H9 (cell line): ENCODE data around the gene CDK6. TPM values are rescaled to one million over a fixed set of nuclear protein-coding genes. Genes with fewer than 3 reads are reported as not detected.

Source experiments
- DNase-seq: peaks from one replicate; pipeline ENCODE4 v3.0.0-alpha.2; 2017
- H2AFZ ChIP-seq: one replicate; pipeline ENCODE4 v1.6.1; 2013; ENCODE audit warnings: mild to moderate bottlenecking, low read length, control low read depth, moderate library complexity
- H2AK5ac ChIP-seq: 2 replicates; pipeline ENCODE4 v1.6.1; 2013; ENCODE audit warnings: low read length, control low read depth, mixed read lengths; ENCODE audit not compliant: insufficient read length
- H2BK120ac ChIP-seq: one replicate; pipeline ENCODE4 v1.6.1; 2013; ENCODE audit warnings: low read depth, mild to moderate bottlenecking, low read length, control low read depth, inconsistent platforms; ENCODE audit not compliant: poor library complexity, severe bottlenecking
- H2BK12ac ChIP-seq: 2 replicates; pipeline ENCODE4 v1.6.1; 2013; ENCODE audit warnings: low read length, control low read depth, mixed read lengths, low read depth; ENCODE audit not compliant: insufficient read length
- H2BK15ac ChIP-seq: 2 replicates; pipeline ENCODE4 v1.6.1; 2013; ENCODE audit warnings: low read depth, low read length, control low read depth
- H2BK20ac ChIP-seq: one replicate; pipeline ENCODE4 v1.6.1; 2013; ENCODE audit warnings: low read depth, mild to moderate bottlenecking, low read length, control low read depth, inconsistent platforms; ENCODE audit not compliant: poor library complexity, severe bottlenecking
- H2BK5ac ChIP-seq: 2 replicates; pipeline ENCODE4 v1.6.1; 2013; ENCODE audit warnings: low read length, control low read depth, mixed read lengths; ENCODE audit not compliant: insufficient read length
- H3K14ac ChIP-seq: 2 replicates; pipeline ENCODE4 v1.6.1; 2013; ENCODE audit warnings: low read length, control low read depth; ENCODE audit not compliant: insufficient read depth
- H3K18ac ChIP-seq: 2 replicates; pipeline ENCODE4 v1.6.1; 2013; ENCODE audit warnings: low read depth, mild to moderate bottlenecking, mixed read lengths, low read length, control low read depth; ENCODE audit not compliant: insufficient read length
- H3K23ac ChIP-seq: 2 replicates; pipeline ENCODE4 v1.6.1; 2013; ENCODE audit warnings: low read length, control low read depth, mixed read lengths, low read depth; ENCODE audit not compliant: insufficient read length
- H3K23me2 ChIP-seq: 2 replicates; pipeline ENCODE4 v1.6.1; 2013; ENCODE audit warnings: low read depth, mild to moderate bottlenecking, mixed read lengths, low read length, control low read depth; ENCODE audit not compliant: insufficient read length, poor library complexity, severe bottlenecking
- H3K27ac ChIP-seq: 2 replicates; pipeline ENCODE4 v1.5.1; 2013; ENCODE audit warnings: low read length, control low read depth, mixed read lengths, low read depth; ENCODE audit not compliant: insufficient read length
- H3K27me3 ChIP-seq: 2 replicates; pipeline ENCODE4 v1.6.1; 2013; ENCODE audit warnings: low read length, control low read depth, inconsistent platforms; ENCODE audit not compliant: insufficient read depth
- H3K4ac ChIP-seq: 2 replicates; pipeline ENCODE4 v1.6.1; 2013; ENCODE audit warnings: low read depth, mild to moderate bottlenecking, control low read depth, inconsistent platforms, low read length, moderate library complexity
- H3K4me1 ChIP-seq: 2 replicates; pipeline ENCODE4 v1.6.1; 2013; ENCODE audit warnings: low read length, control low read depth, inconsistent platforms; ENCODE audit not compliant: insufficient read depth
- H3K4me2 ChIP-seq: 2 replicates; pipeline ENCODE4 v1.6.1; 2013; ENCODE audit warnings: low read length, control low read depth, mixed read lengths; ENCODE audit not compliant: insufficient read length, insufficient read depth
- H3K56ac ChIP-seq: 2 replicates; pipeline ENCODE4 v1.6.1; 2013; ENCODE audit warnings: low read depth, mild to moderate bottlenecking, mixed read lengths, low read length, control low read depth; ENCODE audit not compliant: insufficient read length
- H3K79me1 ChIP-seq: 2 replicates; pipeline ENCODE4 v1.6.1; 2013; ENCODE audit warnings: low read depth, mild to moderate bottlenecking, moderate library complexity, low read length, control low read depth, inconsistent platforms; ENCODE audit not compliant: insufficient read depth, poor library complexity, severe bottlenecking
- H3K79me2 ChIP-seq: 2 replicates; pipeline ENCODE4 v1.6.1; 2013; ENCODE audit warnings: low read length, control low read depth, inconsistent platforms; ENCODE audit not compliant: insufficient read depth
- H3K9ac ChIP-seq: 2 replicates; pipeline ENCODE4 v1.6.1; 2013; ENCODE audit warnings: low read length, control low read depth, mixed read lengths; ENCODE audit not compliant: insufficient read length; ENCODE audit errors: extremely low read depth
- H3K9me3 ChIP-seq: one replicate; pipeline ENCODE4 v1.6.1; 2013; ENCODE audit warnings: low read depth, low read length, inconsistent platforms; ENCODE audit not compliant: control insufficient read depth
- H3T11ph ChIP-seq: one replicate; pipeline ENCODE4 v1.6.1; 2013; ENCODE audit warnings: mild to moderate bottlenecking, low read length, control low read depth, inconsistent platforms
- H4K20me1 ChIP-seq: one replicate; pipeline ENCODE4 v1.6.1; 2013; ENCODE audit not compliant: control insufficient read depth, insufficient read length, insufficient read depth
- H4K5ac ChIP-seq: 2 replicates; pipeline ENCODE4 v1.6.1; 2013; ENCODE audit warnings: low read depth, mild to moderate bottlenecking, mixed read lengths, low read length, control low read depth; ENCODE audit not compliant: insufficient read length
- H4K8ac ChIP-seq: replicated peaks from 2 replicates; pipeline ENCODE4 v1.6.1; 2013; ENCODE audit warnings: low read length, control low read depth, mixed read lengths, low read depth; ENCODE audit not compliant: insufficient read length
- H4K91ac ChIP-seq: 2 replicates; pipeline ENCODE4 v1.6.1; 2013; ENCODE audit warnings: low read depth, mild to moderate bottlenecking, moderate library complexity, mixed read lengths, low read length, control low read depth; ENCODE audit not compliant: insufficient read length
- H3K27ac Mint-ChIP-seq, 3 experiments: 2 replicates in 2 of 3; 3 replicates in 1 of 3; pipeline ENCODE4 v1.8.0; 2020 to 2021; ENCODE audit warnings: mixed read lengths in 3 of 3, mild to moderate bottlenecking in 1 of 3, moderate library complexity in 1 of 3
- H3K27me3 Mint-ChIP-seq: 2 replicates; pipeline ENCODE4 v1.8.0; 2021; ENCODE audit warnings: low read depth, mild to moderate bottlenecking, moderate library complexity, mixed read lengths
- H3K36me3 Mint-ChIP-seq, 3 experiments: 2 replicates in 2 of 3; 3 replicates in 1 of 3; pipeline ENCODE4 v1.8.0; 2020 to 2021; ENCODE audit warnings: low read depth in 3 of 3, mixed read lengths in 3 of 3; ENCODE audit not compliant: insufficient read depth in 1 of 3
- H3K4me1 Mint-ChIP-seq, 2 experiments: 2 replicates each; pipeline ENCODE4 v1.8.0; 2020; ENCODE audit warnings: mixed read lengths in 2 of 2
- H3K4me3 Mint-ChIP-seq, 2 experiments: 2 replicates in 1 of 2; 3 replicates in 1 of 2; pipeline ENCODE4 v1.8.0; 2020 to 2021; ENCODE audit warnings: mild to moderate bottlenecking in 2 of 2, mixed read lengths in 2 of 2, moderate library complexity in 1 of 2
- H3K9me3 Mint-ChIP-seq, 2 experiments: 2 replicates in 1 of 2; 3 replicates in 1 of 2; pipeline ENCODE4 v1.8.0; 2020; ENCODE audit warnings: mild to moderate bottlenecking in 2 of 2, mixed read lengths in 2 of 2, moderate library complexity in 1 of 2
- WGBS: extraction: QIAGEN DNeasy Blood & Tissue Kit; methylation state at CpG from one replicate; pipeline ENCODE4 v1.1.7; 2013; ENCODE audit warnings: missing lambda C conversion rate, low lambda C conversion rate, mixed read lengths; ENCODE audit not compliant: insufficient read length; ENCODE audit errors: extremely low coverage; 5-methylcytosine and 5-hydroxymethylcytosine counted together
- total RNA-seq: library from RNA; stranded (reverse); gene quantifications from 2 replicates; pipeline ENCODE4 v1.2.1, GENCODE V29; 2021
- TF ChIP-seq, protein P1 (sequence below): fragments of 200-600 bp; sonication (generic); conservative IDR thresholded peaks from 3 replicates; pipeline ENCODE4 v1.8.0; 2021; ENCODE audit warnings: antibody characterized with exemption, mild to moderate bottlenecking

Gene CDK6
- total RNA-seq, 1 experiment from 2014 or later: 30.0 TPM

DNA sequence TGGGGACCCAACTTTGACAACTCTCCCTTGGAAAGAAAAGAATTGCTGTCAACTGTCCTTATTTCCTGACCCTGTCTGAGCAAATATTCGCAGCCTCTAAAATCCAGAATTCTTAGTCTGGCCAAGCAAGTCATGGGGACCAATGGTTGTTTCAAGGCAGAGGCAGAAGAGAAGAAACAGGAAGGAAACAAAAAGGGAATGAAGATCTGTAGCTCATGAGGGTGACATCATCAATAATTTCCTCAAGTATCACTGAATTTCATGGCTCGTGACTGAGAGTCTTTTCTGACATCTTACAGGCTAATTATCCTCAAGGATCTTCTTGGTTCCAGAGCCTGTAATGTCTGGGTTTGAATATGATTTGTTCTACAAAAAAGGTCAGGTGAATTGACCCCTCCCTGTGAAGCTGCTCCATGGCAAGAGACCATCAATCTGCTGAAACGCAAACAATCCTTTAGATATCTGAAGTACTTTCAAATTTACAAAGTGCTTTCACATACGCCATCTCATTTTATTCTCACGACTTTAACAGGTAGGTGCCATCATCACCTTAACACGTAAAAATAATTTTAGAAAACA is 5.8 kb downstream of the CDK6 start:
- Mint-ChIP-seq H3K27me3 (peaks cover 6% of the 10 kb centered on the region), H3K27ac (no peak overlapping the region), H3K4me3 (peak overlapping the region in 1 of 2 experiments; percentile 90; a peak in 2 of 5 replicates), H3K9me3 (no peaks in the 10 kb centered on the region; a peak in 2 of 5 replicates), H3K4me1 (peaks cover 57 to 61% of the 10 kb centered on the region in 2 experiments), H3K36me3 (peaks cover 0 to 2% (median 1%) of the 10 kb centered on the region in 3 experiments; a peak in 2 of 7 replicates)
- H4K8ac ChIP-seq: no peak overlapping the region
- no CpG with 5 or more reads among the region's 6 CpGs for WGBS
- H2BK120ac ChIP-seq: no peak overlapping the region
- no peaks in the 10 kb centered on the region; the same call in 1 of the 2 replicates for H3K27me3 ChIP-seq
- H2BK12ac ChIP-seq: no peak overlapping the region
- H2BK20ac ChIP-seq: no peak overlapping the region
- no peak overlapping the region for H3K4ac ChIP-seq
- H3K9me3 ChIP-seq: no peaks in the 10 kb centered on the region
- peaks cover 4% of the 10 kb centered on the region; the same call in 1 of the 2 replicates for H3K4me1 ChIP-seq
- no peak for DNase-seq
- no peak overlapping the region for H3K9ac ChIP-seq
- H4K91ac ChIP-seq: no peak overlapping the region
- H2BK15ac ChIP-seq: no peak overlapping the region
- no peak overlapping the region for H3K23ac ChIP-seq
- H3K27ac ChIP-seq: no peak overlapping the region
- no peak overlapping the region for H3K14ac ChIP-seq
- 0 out of 2 replicates have a peak, but pooled peaks cover 2% of the 10 kb centered on the region for H3K79me2 ChIP-seq
- TF ChIP-seq, protein P1, sequence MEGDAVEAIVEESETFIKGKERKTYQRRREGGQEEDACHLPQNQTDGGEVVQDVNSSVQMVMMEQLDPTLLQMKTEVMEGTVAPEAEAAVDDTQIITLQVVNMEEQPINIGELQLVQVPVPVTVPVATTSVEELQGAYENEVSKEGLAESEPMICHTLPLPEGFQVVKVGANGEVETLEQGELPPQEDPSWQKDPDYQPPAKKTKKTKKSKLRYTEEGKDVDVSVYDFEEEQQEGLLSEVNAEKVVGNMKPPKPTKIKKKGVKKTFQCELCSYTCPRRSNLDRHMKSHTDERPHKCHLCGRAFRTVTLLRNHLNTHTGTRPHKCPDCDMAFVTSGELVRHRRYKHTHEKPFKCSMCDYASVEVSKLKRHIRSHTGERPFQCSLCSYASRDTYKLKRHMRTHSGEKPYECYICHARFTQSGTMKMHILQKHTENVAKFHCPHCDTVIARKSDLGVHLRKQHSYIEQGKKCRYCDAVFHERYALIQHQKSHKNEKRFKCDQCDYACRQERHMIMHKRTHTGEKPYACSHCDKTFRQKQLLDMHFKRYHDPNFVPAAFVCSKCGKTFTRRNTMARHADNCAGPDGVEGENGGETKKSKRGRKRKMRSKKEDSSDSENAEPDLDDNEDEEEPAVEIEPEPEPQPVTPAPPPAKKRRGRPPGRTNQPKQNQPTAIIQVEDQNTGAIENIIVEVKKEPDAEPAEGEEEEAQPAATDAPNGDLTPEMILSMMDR: no peak
- no peaks in the 10 kb centered on the region for H4K20me1 ChIP-seq
- H2AK5ac ChIP-seq: peak overlapping the region; percentile 54
- H3K23me2 ChIP-seq: peaks cover 25% of the 10 kb centered on the region
- no peak overlapping the region for H3K56ac ChIP-seq
- no peak overlapping the region for H4K5ac ChIP-seq
- H3K4me2 ChIP-seq: peak overlapping the region; percentile 14
- no peak overlapping the region for H2AFZ ChIP-seq
- H3K79me1 ChIP-seq: no peaks in the 10 kb centered on the region
- H3K18ac ChIP-seq: no peak overlapping the region
- H2BK5ac ChIP-seq: no peak overlapping the region
- H3T11ph ChIP-seq: no peak overlapping the region
